Femur (tissue), 1 donor: ENCODE data around the gene LEKR1.

Experiments used
- DNase-seq: peaks from one replicate; pipeline ENCODE4 v3.0.0-alpha.2; 2017

LEKR1 gene

GRCh38 chr3:156997351-156997750 is 171.2 kb downstream of the LEKR1 start:
- no peak for DNase-seq

DNA sequence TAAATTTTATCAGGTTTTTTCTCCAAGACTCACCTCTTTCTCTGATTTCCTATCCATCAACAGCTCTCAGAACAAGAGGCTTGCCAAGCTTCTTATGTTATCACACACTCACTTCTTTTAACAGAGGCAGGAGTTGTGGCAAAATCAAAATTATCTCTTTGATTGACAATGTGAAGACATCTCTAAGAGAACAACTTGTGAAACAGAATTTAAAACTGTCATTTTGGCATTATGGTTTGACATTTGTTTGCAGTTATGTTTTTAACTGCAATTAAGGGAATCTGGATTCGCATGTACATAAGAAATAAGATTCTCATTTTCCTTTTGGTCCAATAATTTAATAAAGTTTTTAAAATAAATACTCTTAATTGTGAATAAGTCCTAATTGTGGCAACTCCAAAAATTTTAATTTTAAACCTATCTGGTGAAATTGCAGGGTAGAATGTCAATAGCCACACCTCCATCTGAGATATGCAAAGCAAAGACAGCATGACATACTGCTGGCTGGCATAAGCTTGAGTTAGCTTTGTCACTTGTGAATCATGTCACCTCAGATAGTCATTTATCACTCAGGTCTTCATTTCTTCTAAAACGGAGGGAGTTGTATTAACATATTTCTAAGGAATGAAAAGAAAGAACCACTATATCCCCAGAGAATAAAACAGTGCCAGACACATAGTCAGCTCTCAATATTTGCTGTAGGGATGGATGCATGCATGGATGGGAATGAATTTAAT is 175.2 kb downstream of the LEKR1 start:
- DNase-seq: no peak

DNA sequence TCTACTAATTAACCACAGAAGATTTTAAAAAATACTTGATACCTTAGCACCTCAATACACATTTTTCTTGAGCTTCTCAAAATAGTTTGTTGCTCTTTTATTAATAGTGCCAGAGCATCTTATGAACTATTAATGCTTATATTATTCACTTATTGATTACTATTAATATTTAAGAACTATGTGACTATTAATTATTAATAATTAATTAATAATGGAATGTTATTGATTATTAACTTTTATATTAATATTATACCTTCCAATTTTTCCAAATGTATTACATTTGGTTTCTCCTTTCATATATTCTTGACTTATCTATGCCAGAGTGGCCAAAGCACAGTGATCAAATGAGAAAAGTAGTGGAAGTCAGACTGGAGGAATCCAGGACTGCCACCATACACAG is 195.5 kb downstream of the LEKR1 start:
- no peak for DNase-seq

GRCh38 chr3:157023226-157023625 is 197.1 kb downstream of the LEKR1 start:
- no peak for DNase-seq

GRCh38 chr3:157026091-157026490 is 199.9 kb downstream of the LEKR1 start:
- no peak for DNase-seq

- DNase-seq: no peak
Observed at GRCh38 chr3:157027861-157028745, 201.9 kb downstream of the LEKR1 start.

DNA sequence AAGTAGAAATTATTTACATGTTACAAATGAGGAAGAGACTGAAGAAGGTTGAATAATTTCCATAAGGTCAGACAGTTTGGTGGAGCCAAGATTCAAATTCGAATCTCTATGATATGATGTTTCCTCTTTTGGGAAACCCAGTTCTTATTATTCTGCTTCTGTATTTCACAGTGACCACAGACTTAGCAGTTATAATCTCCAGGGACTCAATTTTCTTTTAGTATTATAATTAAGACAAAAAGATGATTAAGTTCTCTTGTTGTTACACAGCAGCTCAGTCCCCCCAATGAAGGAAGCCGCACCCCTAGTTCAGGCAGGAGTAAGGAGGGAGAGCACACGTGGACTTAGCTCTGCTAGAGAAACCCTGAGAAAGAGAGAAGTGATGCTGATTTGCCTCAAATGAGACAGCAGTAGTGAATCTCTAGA is 203.2 kb downstream of the LEKR1 start:
- DNase-seq: no peak

- no peak for DNase-seq
Observed at GRCh38 chr3:157030712-157031111, 204.6 kb downstream of the LEKR1 start.

DNA sequence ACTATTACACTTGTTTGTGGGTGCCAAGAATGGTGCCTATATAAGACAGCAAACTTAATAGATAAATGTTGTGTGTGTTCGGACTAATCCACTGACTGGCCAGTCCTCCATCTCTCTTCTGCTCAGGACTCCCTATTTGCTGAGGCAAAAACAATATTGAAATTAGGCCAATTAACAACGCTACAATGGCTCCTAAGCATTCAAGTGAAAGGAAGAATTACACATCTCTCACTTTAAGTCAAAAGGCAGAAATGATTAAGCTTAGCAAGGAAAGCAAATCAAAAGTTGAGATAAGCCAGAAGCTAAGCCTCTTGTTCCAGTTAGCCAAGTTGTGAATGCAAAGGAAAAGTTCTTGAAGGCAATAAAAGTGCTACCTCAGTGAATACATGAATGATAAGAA is 206.8 kb downstream of the LEKR1 start:
- no peak for DNase-seq

- no peak for DNase-seq
Observed at GRCh38 chr3:157040456-157040855, 214.3 kb downstream of the LEKR1 start.

GRCh38 chr3:157042226-157042625 is 216.1 kb downstream of the LEKR1 start:
- DNase-seq: no peak

DNA sequence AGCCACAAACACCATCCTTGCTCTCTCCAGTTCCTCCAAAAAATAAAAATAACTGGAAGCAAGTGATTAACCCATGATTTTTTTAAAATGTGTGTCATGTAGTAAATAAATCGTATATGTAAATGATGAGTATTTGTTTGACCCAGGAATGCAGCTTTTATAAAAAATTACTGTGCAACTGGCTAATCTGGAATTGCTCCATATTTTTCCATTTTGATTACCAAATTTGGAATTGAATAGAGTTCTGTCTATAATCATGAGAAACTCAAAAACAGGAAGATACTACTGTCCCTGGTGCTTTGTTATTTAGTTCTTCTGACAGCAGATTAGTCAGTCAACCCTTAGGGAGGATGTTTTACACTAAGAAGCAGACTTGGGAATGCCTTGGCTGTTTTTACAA is 217.6 kb downstream of the LEKR1 start:
- DNase-seq: no peak

- no peak for DNase-seq
Observed at GRCh38 chr3:157045238-157045850, 219.2 kb downstream of the LEKR1 start.

- no peak for DNase-seq
Observed at GRCh38 chr3:157046520-157046919, 220.4 kb downstream of the LEKR1 start.

DNA sequence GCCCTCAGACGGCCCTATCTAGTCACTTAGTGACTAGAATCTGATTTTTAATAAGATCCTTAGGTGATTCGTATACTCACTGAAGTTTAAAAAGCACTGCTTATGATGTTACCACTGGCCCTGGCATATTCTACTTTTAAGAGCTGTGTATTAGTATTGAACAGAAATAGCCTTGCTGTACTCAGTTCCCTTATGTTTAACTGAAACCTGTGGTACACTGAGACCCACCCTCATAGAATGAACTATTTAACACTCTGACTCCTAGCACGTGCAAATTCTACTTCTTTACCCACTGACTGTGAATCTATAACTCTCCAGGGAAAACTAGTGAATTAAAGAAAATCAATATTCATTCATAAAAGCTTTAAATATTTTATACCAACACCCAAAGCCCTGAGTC is 224.9 kb downstream of the LEKR1 start:
- no peak for DNase-seq

DNA sequence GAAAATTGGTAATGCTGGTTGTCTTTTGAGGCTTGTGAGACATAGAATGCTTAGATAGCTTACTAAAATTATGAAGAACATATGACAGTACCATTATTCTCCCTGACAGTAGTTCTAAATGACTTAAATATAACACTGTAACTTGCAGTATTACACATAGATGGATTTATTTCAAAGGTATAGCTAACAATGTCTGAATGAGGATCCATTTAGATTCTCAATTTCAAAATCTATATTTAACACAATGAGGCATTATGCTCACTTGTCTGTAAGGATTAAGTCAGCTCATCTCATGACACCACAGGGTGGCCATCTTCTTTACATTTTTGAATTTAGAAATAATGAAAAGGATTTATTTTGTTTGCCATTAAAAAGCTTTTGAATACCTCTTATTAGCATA is 225.4 kb downstream of the LEKR1 start:
- no peak for DNase-seq

DNA sequence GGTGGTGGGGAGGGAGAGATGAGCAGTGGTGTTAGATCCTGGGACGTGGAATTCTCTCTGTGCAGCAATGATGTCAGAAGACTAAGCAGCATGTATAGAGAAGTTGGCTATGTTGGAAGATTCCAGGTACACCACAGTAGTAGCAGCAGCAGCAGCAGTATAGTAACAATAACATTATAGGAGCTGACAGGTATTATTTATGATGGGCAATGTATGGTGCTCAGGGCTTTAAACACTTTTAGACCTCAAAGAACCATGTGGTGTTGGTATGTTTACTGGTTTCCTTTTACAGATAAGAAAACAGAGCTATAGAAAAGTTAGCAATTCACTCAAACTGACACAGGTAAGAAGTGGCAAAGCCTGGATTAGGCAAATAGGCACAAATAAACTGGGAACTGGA is 229.9 kb downstream of the LEKR1 start:
- DNase-seq: no peak

DNA sequence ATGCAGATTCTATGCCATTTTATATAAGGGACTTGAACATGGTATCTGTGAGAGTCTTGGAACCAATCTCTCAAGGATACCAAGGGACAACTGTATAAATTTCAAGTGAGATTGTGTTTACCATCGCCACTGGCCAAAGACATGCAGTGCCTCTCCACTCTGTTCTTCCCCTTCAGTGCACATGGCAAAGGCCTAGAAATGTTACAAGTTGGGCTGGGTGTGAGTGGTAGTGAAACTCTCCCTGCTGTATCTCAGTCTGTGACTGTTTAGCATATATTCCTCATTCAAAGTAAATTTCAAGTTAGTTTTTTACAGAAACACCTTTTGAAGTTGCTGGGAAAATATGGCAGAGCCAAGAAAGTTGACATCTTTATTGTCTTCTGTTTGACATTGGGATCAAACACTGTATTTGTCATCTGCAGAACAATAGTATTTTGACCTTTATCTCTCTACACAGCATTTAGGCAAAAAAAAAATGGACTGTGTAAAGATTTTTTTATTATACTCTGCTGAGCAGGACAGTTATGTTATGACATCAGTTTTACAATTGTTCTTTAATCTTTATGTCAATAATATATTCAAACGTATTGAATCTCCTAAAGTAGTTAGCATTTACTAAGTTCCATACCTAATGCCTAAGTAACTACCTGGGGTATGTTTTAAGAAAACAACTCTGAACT is 232.4 kb downstream of the LEKR1 start:
- no peak for DNase-seq

GRCh38 chr3:157059181-157059580 is 233.0 kb downstream of the LEKR1 start:
- DNase-seq: no peak

DNA sequence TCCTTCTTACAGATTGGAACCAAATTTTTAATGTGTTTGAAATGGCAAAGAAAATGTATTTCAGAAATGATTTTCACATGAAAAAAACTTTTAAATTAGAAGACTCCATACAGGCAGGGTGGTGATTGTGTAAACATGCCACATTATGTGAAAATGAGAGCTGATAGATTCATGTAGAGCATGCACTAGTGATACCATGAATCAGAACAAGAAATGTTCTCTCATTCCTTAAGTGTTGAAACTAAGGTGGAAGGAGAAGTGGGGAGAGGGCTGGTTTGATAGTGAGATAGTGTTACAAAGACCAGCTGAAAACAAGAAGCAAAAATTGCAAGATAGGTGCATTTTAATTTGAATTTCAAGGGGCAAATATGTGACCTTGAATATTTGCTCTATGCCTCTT is 233.5 kb downstream of the LEKR1 start:
- DNase-seq: no peak

DNA sequence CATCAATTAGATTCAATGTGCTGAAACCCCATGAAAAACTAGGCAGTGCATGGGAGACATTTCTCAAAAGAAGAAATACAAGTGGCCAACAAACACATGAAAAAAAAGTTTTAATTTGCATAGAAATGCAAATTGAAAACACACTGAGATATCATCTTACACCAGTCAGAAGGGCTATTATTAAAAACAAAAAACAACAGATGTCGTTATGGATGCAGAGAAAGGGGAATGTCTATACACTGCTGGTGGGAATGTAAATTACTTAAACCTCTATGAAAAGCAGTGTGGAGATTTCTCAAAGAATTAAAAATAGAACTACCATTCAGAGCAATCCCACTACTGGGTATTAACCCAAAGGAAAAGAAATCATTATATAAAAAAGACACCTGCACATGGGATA is 235.1 kb downstream of the LEKR1 start:
- DNase-seq: no peak

GRCh38 chr3:157063469-157063868 is 237.3 kb downstream of the LEKR1 start:
- DNase-seq: no peak

- DNase-seq: no peak
Observed at GRCh38 chr3:157063926-157064325, 237.8 kb downstream of the LEKR1 start.
